Measurements from ENCODE around the gene RASA2. TPM values are rescaled to one million over a fixed set of nuclear protein-coding genes. Genes with fewer than 3 reads are reported as not detected.

RASA2 gene
- total and polyA plus RNA-seq, 2 of the 8 experiments (the other 6 are each of a cell fraction or from before 2014, with no cell fraction given) = 3.5 to 15.9 TPM

- Histone ChIP-seq H3K27ac (ENCODE audit: low read depth, low read length) (no peak overlapping the region), H2BK15ac (ENCODE audit: low read length) (no peak overlapping the region)
- TF ChIP-seq EZH2 (IDR thresholded peaks at IDR 0.05; ENCODE audit: low read depth, low read length, severe bottlenecking) (peak; percentile 58), HDAC2 (IDR thresholded peaks at IDR 0.05; ENCODE audit: borderline replicate concordance in 1 of 2, low read depth in 2 of 2, low read length in 2 of 2) (0 out of 4 replicates have a peak, but pooled peaks of 1 of the 2 experiments have one; percentile 65), TEAD4 (IDR thresholded peaks at IDR 0.05; ENCODE audit: low read depth, low read length) (no peak), ATF2 (IDR thresholded peaks at IDR 0.05; ENCODE audit: low read length) (no peak), KDM4A (IDR thresholded peaks at IDR 0.05; ENCODE audit: low read depth, low read length, severe bottlenecking) (peak; percentile 89), SIX5 (IDR thresholded peaks at IDR 0.05; ENCODE audit: low read depth, low read length) (no peak)
Observed at GRCh38 chr3:141659821-141660613, 173.2 kb downstream of the RASA2 start.

More at GRCh38 chr3:141659821-141660613, 173.2 kb downstream of the RASA2 start:
- Histone ChIP-seq H3K4ac (replicated peaks; ENCODE audit: insufficient read length, low read depth, low read length) (no peak overlapping the region), H3K23me2 (ENCODE audit: low read depth, low read length) (peaks cover 9% of the 10 kb centered on the region; the same call in 1 of the 2 replicates), H2AK5ac (ENCODE audit: low read depth, low read length) (no peak overlapping the region), H3K9me3 (ENCODE audit: insufficient read depth in 2 of 2, low read depth in 1 of 2, low read length in 1 of 2) (no peaks in the 10 kb centered on the region), H2BK5ac (ENCODE audit: low read depth, low read length) (no peak overlapping the region; the same call in 1 of the 2 replicates), H4K8ac (ENCODE audit: extremely low read depth, insufficient read depth, low read length) (peak overlapping the region; percentile 90; the same call in 1 of the 2 replicates), H2BK20ac (ENCODE audit: low read length) (peak overlapping the region; percentile 52; the same call in 1 of the 2 replicates), H3K9ac (replicated peaks in 1 of 4; ENCODE audit: extremely low read depth in 1 of 4, low read depth in 3 of 4, low read length in 3 of 4) (peak overlapping the region in 2 of 4 experiments; percentile 15 to 35; a peak in 4 of 7 replicates), H3K4me3 (ENCODE audit: extremely low read depth in 1 of 4, insufficient read depth in 2 of 4, low read depth in 3 of 4, low read length in 4 of 4) (peak overlapping the region; percentile 68 to 82 (median 72)), H3K4me1 (replicated peaks in 1 of 4; ENCODE audit: control insufficient read depth in 3 of 4, insufficient read depth in 4 of 4, low read length in 3 of 4) (peaks cover 0 to 10% (median 3%) of the 10 kb centered on the region in 4 experiments; a peak in 4 of 7 replicates), H4K91ac (replicated peaks; ENCODE audit: insufficient read length, low read length) (peak overlapping the region; percentile 87), H3K36me3 (ENCODE audit: control insufficient read depth in 2 of 4, insufficient read depth in 4 of 4, low read length in 3 of 4) (no peaks in the 10 kb centered on the region), H3K56ac (replicated peaks; ENCODE audit: insufficient read length, low read depth, low read length) (no peak overlapping the region), H2BK12ac (ENCODE audit: low read depth, low read length) (peak overlapping the region; percentile 77; the same call in 1 of the 2 replicates), H3K4me2 (ENCODE audit: insufficient read depth in 1 of 2, low read depth in 2 of 2, low read length in 2 of 2) (peak overlapping the region; percentile 93 to 100), H3K18ac (ENCODE audit: extremely low read depth, low read length) (peak overlapping the region; percentile 68), H4K20me1 (replicated peaks in 1 of 2; ENCODE audit: control insufficient read depth in 1 of 2, insufficient read depth in 2 of 2, low read length in 2 of 2) (no peaks in the 10 kb centered on the region), H2AFZ (ENCODE audit: low read length) (peak overlapping the region; percentile 92; the same call in 1 of the 2 replicates), H4K5ac (ENCODE audit: insufficient read length, low read depth, low read length) (no peak overlapping the region), H2BK120ac (replicated peaks; ENCODE audit: low read depth, low read length) (no peak overlapping the region), H3K79me2 (ENCODE audit: control insufficient read depth in 1 of 2, insufficient read depth in 2 of 2, low read length in 2 of 2) (no peaks in the 10 kb centered on the region), H3K79me1 (ENCODE audit: low read depth, low read length) (no peaks in the 10 kb centered on the region), H3K14ac (ENCODE audit: insufficient read length) (no peak overlapping the region), H3K27me3 (replicated peaks in 1 of 4; ENCODE audit: control insufficient read depth in 3 of 4, extremely low read depth in 1 of 4, insufficient read depth in 3 of 4, low read length in 3 of 4) (peaks cover 1 to 34% (median 25%) of the 10 kb centered on the region in 4 experiments), H3K23ac (ENCODE audit: insufficient read length) (no peak overlapping the region)
- POLR2A ChIA-PET (ENCODE audit: partially characterized antibody) = interaction anchor here (1.1 to 1.3 kb wide), 3 partner anchors 14 to 217 kb away, joined by 3 read pairs; partner anchors contain the start of gene GRK7
- DNase-seq (ENCODE audit: low read depth in 1 of 2, low spot score in 2 of 2) (peak in 1 of 2 experiments; percentile 69), FAIRE-seq (no peak)
- CTCF ChIA-PET (ENCODE audit: partially characterized antibody) = interaction anchor here (0.6 to 5.4 kb wide), 4 partner anchors 12 to 299 kb away, joined by 3 to 29 read pairs (median 4); no protein-coding TSS in a partner anchor
- 2% methylated on average over 45 of the region's 64 CpGs; no CpG with 5 or more reads in 1 of the 2 experiments for WGBS, 2 experiments (ENCODE audit: extremely low coverage in 1 of 2, insufficient coverage in 1 of 2, insufficient read length in 1 of 2, insufficient replicate concordance in 2 of 2, low coverage in 1 of 2, low lambda C conversion rate in 2 of 2, missing lambda C conversion rate in 1 of 2)

All from H1 (cell line).